22Rv1 (cell line): ENCODE results near the gene CTSF.
"Not testable (repeated sequence)": the region's sequence is repeated elsewhere in the genome, so short reads cannot be mapped to it uniquely, and the experiment has no call there.

Experiments
- H3K27ac ChIP-seq: fragments of 450-650 bp; 2 replicates; pipeline ENCODE4 v1.5.1; 2017
- ZFX ChIP-seq: fragments of 450-650 bp; IDR thresholded peaks from 2 replicates; pipeline ENCODE4 v1.6.1; 2017; ENCODE audit warnings: antibody characterized with exemption, borderline replicate concordance
- TF ChIP-seq, protein P1 (sequence below): fragments of 450-650 bp; IDR thresholded peaks from 2 replicates; pipeline ENCODE4 v1.5.1; 2017; ENCODE audit warnings: mild to moderate bottlenecking

Gene CTSF

DNA sequence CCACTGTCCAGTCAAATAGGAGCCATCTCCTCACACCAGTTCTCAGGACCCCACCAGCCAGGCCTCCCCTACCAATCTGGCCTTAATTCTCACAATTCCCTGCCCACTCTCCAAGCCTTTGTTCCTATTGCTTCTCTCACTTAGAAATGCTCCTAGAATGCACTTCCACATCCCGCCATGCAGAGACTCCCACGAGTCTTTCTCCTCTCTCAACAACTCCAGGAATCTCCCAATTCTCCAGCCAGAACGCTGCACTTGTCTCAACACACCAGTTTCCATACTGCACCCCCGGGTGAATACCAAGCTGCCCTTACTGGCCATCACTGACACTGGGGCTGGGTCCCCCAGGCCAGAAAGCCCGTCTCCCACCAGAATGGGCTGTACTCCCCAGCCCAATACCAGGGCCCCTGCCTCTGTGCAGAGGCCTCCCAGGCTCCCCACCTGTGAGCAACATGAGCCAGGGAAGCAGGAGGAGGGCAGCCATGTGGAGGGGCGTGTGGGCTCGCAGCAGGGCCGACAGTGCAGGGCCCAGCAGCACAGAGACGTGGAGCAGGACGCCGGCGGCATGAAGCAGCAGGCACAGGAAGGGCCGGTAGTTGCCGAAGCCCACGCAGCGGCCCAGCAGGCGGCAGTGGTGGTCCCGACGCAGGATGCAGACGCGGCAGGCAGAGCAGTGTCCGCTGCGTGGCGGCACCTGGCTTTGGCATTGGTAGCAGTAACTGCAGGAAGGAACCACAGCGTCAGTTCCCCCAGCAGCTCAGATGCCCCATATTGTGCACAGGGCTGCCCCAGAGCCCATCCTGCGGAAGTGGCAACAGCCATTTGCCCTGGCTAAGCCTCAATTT, 24.9 kb downstream of the CTSF start:
- TF ChIP-seq, protein P1, sequence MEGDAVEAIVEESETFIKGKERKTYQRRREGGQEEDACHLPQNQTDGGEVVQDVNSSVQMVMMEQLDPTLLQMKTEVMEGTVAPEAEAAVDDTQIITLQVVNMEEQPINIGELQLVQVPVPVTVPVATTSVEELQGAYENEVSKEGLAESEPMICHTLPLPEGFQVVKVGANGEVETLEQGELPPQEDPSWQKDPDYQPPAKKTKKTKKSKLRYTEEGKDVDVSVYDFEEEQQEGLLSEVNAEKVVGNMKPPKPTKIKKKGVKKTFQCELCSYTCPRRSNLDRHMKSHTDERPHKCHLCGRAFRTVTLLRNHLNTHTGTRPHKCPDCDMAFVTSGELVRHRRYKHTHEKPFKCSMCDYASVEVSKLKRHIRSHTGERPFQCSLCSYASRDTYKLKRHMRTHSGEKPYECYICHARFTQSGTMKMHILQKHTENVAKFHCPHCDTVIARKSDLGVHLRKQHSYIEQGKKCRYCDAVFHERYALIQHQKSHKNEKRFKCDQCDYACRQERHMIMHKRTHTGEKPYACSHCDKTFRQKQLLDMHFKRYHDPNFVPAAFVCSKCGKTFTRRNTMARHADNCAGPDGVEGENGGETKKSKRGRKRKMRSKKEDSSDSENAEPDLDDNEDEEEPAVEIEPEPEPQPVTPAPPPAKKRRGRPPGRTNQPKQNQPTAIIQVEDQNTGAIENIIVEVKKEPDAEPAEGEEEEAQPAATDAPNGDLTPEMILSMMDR: no peak
- TF ChIP-seq ZFX: no peak
- H3K27ac ChIP-seq: no peak overlapping the region

DNA sequence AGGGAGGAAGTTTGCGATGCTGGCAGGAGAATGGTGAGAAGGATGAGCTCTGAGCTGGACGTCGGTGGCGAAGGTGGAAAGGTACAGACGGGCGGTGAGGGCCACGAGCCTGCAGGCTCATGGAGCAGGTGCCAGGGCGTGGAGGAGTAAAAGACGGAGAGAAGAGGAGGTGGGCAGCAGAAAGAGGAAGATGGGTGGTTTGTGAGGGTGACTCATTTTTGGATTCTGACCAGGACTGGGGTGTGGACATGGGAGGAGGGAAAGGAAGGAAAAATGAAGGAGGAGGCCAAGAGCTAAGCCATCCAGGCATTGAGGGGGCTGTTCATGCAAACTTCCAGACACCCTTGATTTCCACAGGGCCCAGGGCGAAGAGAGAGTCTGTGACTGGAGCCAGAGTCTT, 26.0 kb downstream of the CTSF start:
- H3K27ac ChIP-seq: no peak overlapping the region
- TF ChIP-seq, protein P1: no peak
- TF ChIP-seq ZFX: no peak

DNA sequence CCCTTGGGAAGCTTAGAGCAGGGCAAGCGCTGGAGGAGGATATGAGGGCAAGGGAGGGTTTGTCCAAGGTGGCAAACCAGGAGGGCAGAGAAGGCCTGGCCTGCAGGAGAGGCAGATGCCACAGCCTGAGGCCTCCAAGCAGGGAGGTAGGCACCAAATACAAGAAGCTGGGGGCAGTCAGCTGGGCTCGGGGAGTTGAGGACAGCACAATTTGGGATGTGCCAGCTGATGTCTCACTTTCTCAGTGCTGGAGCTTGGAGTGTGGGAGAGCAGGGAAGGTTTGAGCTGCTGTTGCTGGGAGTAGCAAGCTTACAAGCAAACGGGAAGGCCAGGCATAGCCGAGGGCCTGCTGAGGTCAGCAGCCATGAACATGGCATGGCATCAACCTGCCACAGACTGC, 26.5 kb downstream of the CTSF start:
- no peak for TF ChIP-seq ZFX
- TF ChIP-seq, protein P1: no peak
- H3K27ac ChIP-seq: no peak overlapping the region

DNA sequence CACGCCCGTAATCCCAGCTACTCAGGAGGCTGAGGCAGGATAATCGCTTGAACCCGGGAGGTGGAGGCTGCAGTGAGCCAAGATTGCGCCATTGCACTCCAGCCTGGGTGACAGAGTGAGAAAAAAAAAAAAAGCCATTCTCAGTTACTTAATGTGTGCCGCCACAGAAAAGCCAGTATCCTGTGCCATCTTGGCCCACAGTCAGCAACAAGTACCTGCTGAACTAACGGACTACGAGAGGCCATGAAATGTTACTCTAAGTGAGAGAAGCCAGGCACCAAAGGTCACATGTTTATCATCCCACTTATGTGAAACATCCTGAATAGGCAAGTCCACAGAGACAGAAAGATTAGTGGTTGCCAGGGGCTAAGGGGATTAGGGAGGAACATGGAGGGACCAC, 27.8 kb downstream of the CTSF start:
- H3K27ac ChIP-seq: not testable (repeated sequence)

DNA sequence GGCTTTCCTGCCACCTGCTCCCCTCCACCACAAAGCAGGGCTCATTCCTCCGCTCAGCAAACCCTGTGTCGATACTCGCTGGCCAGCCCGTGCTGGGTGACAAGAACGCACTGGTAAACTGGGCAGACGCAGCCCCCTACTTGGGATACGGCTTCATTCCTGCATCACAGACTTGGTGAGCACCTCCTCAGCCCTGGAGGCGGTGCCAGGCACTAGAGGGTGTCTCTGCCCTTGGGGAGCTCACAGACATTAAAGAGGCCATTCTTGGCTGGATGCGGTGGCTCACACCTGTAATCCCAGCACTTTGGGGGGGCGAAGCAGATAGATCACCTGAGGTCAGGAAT, 28.6 kb downstream of the CTSF start:
- no peak overlapping the region for H3K27ac ChIP-seq
- no peak for TF ChIP-seq ZFX
- TF ChIP-seq, protein P1: no peak

DNA sequence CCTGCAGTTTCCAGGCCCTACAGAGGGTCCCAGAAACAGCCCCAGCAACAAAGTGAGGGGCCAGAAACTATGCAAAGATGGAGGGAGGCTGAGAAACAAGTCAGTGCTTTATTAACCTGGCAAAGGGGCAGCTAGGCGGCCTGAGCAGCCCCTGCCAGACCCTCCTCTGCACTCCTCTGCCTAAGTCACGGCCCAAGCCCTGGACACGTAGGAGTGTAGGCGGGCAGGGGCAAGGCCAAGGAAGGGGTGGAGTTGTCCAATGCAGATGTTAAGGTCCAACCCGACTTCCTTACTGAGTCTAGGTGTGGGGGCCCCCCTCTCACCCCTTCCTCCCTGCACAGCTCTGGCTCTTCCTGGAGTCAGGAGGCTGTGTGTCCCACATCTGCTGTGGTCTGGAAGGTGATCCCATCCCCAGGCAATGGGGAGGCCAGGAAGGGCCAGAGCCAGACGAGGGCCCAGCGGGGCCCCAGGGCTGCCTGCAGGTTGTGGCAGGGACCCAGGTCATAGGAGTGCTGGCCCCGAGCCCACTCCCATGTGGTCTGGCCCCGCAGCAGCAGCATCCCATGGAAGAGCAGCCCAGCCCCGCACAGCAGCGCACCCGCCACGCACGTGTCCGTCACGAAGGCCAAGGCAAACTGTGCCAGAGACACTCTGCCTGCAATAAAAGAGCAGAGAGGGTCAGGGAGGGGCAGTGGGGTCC, 29.1 kb downstream of the CTSF start:
- TF ChIP-seq, protein P1: no peak
- TF ChIP-seq ZFX: no peak
- no peak overlapping the region for H3K27ac ChIP-seq

DNA sequence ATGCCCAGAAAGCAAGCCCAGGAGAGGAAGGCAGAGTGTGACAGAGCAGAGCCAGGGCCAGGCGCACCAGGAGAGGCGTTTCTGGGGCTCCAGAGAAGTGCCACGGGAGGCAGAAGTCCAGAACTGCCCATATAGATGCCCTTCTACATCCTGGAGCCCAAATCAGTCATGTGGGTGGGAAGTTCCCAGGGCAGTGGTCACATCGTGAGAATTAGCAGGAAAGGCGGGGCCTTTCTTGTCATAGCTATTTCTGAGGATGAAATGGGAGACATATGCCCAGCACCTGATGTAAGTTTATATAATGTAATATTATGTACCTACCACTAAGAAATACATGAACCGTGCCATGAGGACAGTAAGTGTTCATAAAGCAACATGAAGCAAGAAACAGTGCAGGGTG, 35.6 kb downstream of the CTSF start:
- TF ChIP-seq, protein P1: no peak
- TF ChIP-seq ZFX: no peak
- no peak overlapping the region for H3K27ac ChIP-seq

DNA sequence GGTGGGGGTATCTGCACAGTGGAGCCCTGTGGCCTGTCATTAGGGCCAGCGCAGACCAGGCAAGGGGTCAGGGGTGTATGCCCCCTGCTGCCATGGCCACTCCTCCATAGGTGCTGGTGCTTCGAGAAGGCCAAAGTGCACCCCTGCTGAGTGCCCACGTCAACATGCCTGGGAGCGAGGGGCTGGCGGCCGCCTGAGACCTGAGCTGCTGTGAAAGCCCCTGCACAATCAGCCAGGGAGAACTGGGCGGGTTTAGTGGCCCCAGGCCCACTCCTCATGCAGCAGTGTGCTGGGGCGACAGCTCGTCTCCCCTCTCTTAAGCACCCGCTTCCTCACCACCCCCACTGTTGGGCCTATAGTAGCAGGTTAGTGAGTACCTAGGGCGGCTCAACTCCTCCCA, 36.6 kb downstream of the CTSF start:
- no peak for TF ChIP-seq ZFX
- TF ChIP-seq, protein P1: no peak
- H3K27ac ChIP-seq: no peak overlapping the region
